H9 (cell line): Measurements from ENCODE around the gene ZBTB9. TPM values are rescaled to one million over a fixed set of nuclear protein-coding genes. Genes with fewer than 3 reads are reported as not detected.

Source experiments
- DNase-seq: peaks from one replicate; pipeline ENCODE4 v3.0.0-alpha.2; 2017
- H2AFZ ChIP-seq: one replicate; pipeline ENCODE4 v1.6.1; 2013; ENCODE audit warnings: mild to moderate bottlenecking, low read length, control low read depth, moderate library complexity
- H2AK5ac ChIP-seq: 2 replicates; pipeline ENCODE4 v1.6.1; 2013; ENCODE audit warnings: low read length, control low read depth, mixed read lengths; ENCODE audit not compliant: insufficient read length
- H2BK120ac ChIP-seq: one replicate; pipeline ENCODE4 v1.6.1; 2013; ENCODE audit warnings: low read depth, mild to moderate bottlenecking, low read length, control low read depth, inconsistent platforms; ENCODE audit not compliant: poor library complexity, severe bottlenecking
- H2BK12ac ChIP-seq: 2 replicates; pipeline ENCODE4 v1.6.1; 2013; ENCODE audit warnings: low read length, control low read depth, mixed read lengths, low read depth; ENCODE audit not compliant: insufficient read length
- H2BK15ac ChIP-seq: 2 replicates; pipeline ENCODE4 v1.6.1; 2013; ENCODE audit warnings: low read depth, low read length, control low read depth
- H2BK20ac ChIP-seq: one replicate; pipeline ENCODE4 v1.6.1; 2013; ENCODE audit warnings: low read depth, mild to moderate bottlenecking, low read length, control low read depth, inconsistent platforms; ENCODE audit not compliant: poor library complexity, severe bottlenecking
- H2BK5ac ChIP-seq: 2 replicates; pipeline ENCODE4 v1.6.1; 2013; ENCODE audit warnings: low read length, control low read depth, mixed read lengths; ENCODE audit not compliant: insufficient read length
- H3K14ac ChIP-seq: 2 replicates; pipeline ENCODE4 v1.6.1; 2013; ENCODE audit warnings: low read length, control low read depth; ENCODE audit not compliant: insufficient read depth
- H3K18ac ChIP-seq: 2 replicates; pipeline ENCODE4 v1.6.1; 2013; ENCODE audit warnings: low read depth, mild to moderate bottlenecking, mixed read lengths, low read length, control low read depth; ENCODE audit not compliant: insufficient read length
- H3K23ac ChIP-seq: 2 replicates; pipeline ENCODE4 v1.6.1; 2013; ENCODE audit warnings: low read length, control low read depth, mixed read lengths, low read depth; ENCODE audit not compliant: insufficient read length
- H3K23me2 ChIP-seq: 2 replicates; pipeline ENCODE4 v1.6.1; 2013; ENCODE audit warnings: low read depth, mild to moderate bottlenecking, mixed read lengths, low read length, control low read depth; ENCODE audit not compliant: insufficient read length, poor library complexity, severe bottlenecking
- H3K27ac ChIP-seq: 2 replicates; pipeline ENCODE4 v1.5.1; 2013; ENCODE audit warnings: low read length, control low read depth, mixed read lengths, low read depth; ENCODE audit not compliant: insufficient read length
- H3K27me3 ChIP-seq: 2 replicates; pipeline ENCODE4 v1.6.1; 2013; ENCODE audit warnings: low read length, control low read depth, inconsistent platforms; ENCODE audit not compliant: insufficient read depth
- H3K4ac ChIP-seq: 2 replicates; pipeline ENCODE4 v1.6.1; 2013; ENCODE audit warnings: low read depth, mild to moderate bottlenecking, control low read depth, inconsistent platforms, low read length, moderate library complexity
- H3K4me1 ChIP-seq: 2 replicates; pipeline ENCODE4 v1.6.1; 2013; ENCODE audit warnings: low read length, control low read depth, inconsistent platforms; ENCODE audit not compliant: insufficient read depth
- H3K4me2 ChIP-seq: 2 replicates; pipeline ENCODE4 v1.6.1; 2013; ENCODE audit warnings: low read length, control low read depth, mixed read lengths; ENCODE audit not compliant: insufficient read length, insufficient read depth
- H3K56ac ChIP-seq: 2 replicates; pipeline ENCODE4 v1.6.1; 2013; ENCODE audit warnings: low read depth, mild to moderate bottlenecking, mixed read lengths, low read length, control low read depth; ENCODE audit not compliant: insufficient read length
- H3K79me1 ChIP-seq: 2 replicates; pipeline ENCODE4 v1.6.1; 2013; ENCODE audit warnings: low read depth, mild to moderate bottlenecking, moderate library complexity, low read length, control low read depth, inconsistent platforms; ENCODE audit not compliant: insufficient read depth, poor library complexity, severe bottlenecking
- H3K79me2 ChIP-seq: 2 replicates; pipeline ENCODE4 v1.6.1; 2013; ENCODE audit warnings: low read length, control low read depth, inconsistent platforms; ENCODE audit not compliant: insufficient read depth
- H3K9ac ChIP-seq: 2 replicates; pipeline ENCODE4 v1.6.1; 2013; ENCODE audit warnings: low read length, control low read depth, mixed read lengths; ENCODE audit not compliant: insufficient read length; ENCODE audit errors: extremely low read depth
- H3K9me3 ChIP-seq: one replicate; pipeline ENCODE4 v1.6.1; 2013; ENCODE audit warnings: low read depth, low read length, inconsistent platforms; ENCODE audit not compliant: control insufficient read depth
- H3T11ph ChIP-seq: one replicate; pipeline ENCODE4 v1.6.1; 2013; ENCODE audit warnings: mild to moderate bottlenecking, low read length, control low read depth, inconsistent platforms
- H4K20me1 ChIP-seq: one replicate; pipeline ENCODE4 v1.6.1; 2013; ENCODE audit not compliant: control insufficient read depth, insufficient read length, insufficient read depth
- H4K5ac ChIP-seq: 2 replicates; pipeline ENCODE4 v1.6.1; 2013; ENCODE audit warnings: low read depth, mild to moderate bottlenecking, mixed read lengths, low read length, control low read depth; ENCODE audit not compliant: insufficient read length
- H4K8ac ChIP-seq: replicated peaks from 2 replicates; pipeline ENCODE4 v1.6.1; 2013; ENCODE audit warnings: low read length, control low read depth, mixed read lengths, low read depth; ENCODE audit not compliant: insufficient read length
- H4K91ac ChIP-seq: 2 replicates; pipeline ENCODE4 v1.6.1; 2013; ENCODE audit warnings: low read depth, mild to moderate bottlenecking, moderate library complexity, mixed read lengths, low read length, control low read depth; ENCODE audit not compliant: insufficient read length
- H3K27ac Mint-ChIP-seq, 3 experiments: 2 replicates in 2 of 3; 3 replicates in 1 of 3; pipeline ENCODE4 v1.8.0; 2020 to 2021; ENCODE audit warnings: mixed read lengths in 3 of 3, mild to moderate bottlenecking in 1 of 3, moderate library complexity in 1 of 3
- H3K27me3 Mint-ChIP-seq: 2 replicates; pipeline ENCODE4 v1.8.0; 2021; ENCODE audit warnings: low read depth, mild to moderate bottlenecking, moderate library complexity, mixed read lengths
- H3K36me3 Mint-ChIP-seq, 3 experiments: 2 replicates in 2 of 3; 3 replicates in 1 of 3; pipeline ENCODE4 v1.8.0; 2020 to 2021; ENCODE audit warnings: low read depth in 3 of 3, mixed read lengths in 3 of 3; ENCODE audit not compliant: insufficient read depth in 1 of 3
- H3K4me1 Mint-ChIP-seq, 2 experiments: 2 replicates each; pipeline ENCODE4 v1.8.0; 2020; ENCODE audit warnings: mixed read lengths in 2 of 2
- H3K4me3 Mint-ChIP-seq, 2 experiments: 2 replicates in 1 of 2; 3 replicates in 1 of 2; pipeline ENCODE4 v1.8.0; 2020 to 2021; ENCODE audit warnings: mild to moderate bottlenecking in 2 of 2, mixed read lengths in 2 of 2, moderate library complexity in 1 of 2
- H3K9me3 Mint-ChIP-seq, 2 experiments: 2 replicates in 1 of 2; 3 replicates in 1 of 2; pipeline ENCODE4 v1.8.0; 2020; ENCODE audit warnings: mild to moderate bottlenecking in 2 of 2, mixed read lengths in 2 of 2, moderate library complexity in 1 of 2
- CTCF ChIP-seq: fragments of 200-600 bp; sonication (generic); conservative IDR thresholded peaks from 3 replicates; pipeline ENCODE4 v1.8.0; 2021; ENCODE audit warnings: antibody characterized with exemption, mild to moderate bottlenecking
- WGBS: extraction: QIAGEN DNeasy Blood & Tissue Kit; methylation state at CpG from one replicate; pipeline ENCODE4 v1.1.7; 2013; ENCODE audit warnings: missing lambda C conversion rate, low lambda C conversion rate, mixed read lengths; ENCODE audit not compliant: insufficient read length; ENCODE audit errors: extremely low coverage; 5-methylcytosine and 5-hydroxymethylcytosine counted together
- total RNA-seq: library from RNA; stranded (reverse); gene quantifications from 2 replicates; pipeline ENCODE4 v1.2.1, GENCODE V29; 2021

ZBTB9 gene
- total RNA-seq, 1 experiment from 2014 or later: 53.1 TPM

DNA sequence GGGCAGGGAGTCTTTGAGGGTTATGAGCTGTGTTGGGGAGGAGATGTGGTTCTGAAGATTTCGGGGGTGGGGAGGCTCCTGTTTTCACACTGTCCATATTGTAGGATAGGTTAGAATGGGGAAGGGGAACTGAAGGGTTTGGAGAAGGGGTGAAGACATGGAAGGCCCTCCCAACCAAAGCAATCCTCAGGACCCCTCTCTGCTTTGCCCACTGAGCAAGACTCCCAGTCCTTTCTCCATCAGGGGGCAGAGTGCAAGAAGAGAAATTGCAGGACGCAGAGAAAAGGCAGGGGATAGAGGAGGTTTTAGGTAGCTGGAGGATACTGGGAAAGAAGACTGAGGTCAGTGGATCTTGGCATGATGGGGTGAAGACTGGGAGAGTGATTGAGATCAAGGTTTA is 30.6 kb upstream of the ZBTB9 start:
- Histone ChIP-seq H3K4me1 (peaks cover 7% of the 10 kb centered on the region), H3K56ac (no peak overlapping the region), H3K79me2 (peaks cover 3% of the 10 kb centered on the region; the same call in 1 of the 2 replicates), H3K9me3 (no peaks in the 10 kb centered on the region), H4K5ac (no peak overlapping the region), H3K4ac (no peak overlapping the region), H4K20me1 (no peaks in the 10 kb centered on the region), H3K23ac (no peak overlapping the region), H3K9ac (no peak overlapping the region), H2BK12ac (no peak overlapping the region), H2BK15ac (no peak overlapping the region), H3K23me2 (peaks cover 13% of the 10 kb centered on the region), H2BK5ac (no peak overlapping the region), H3K18ac (no peak overlapping the region), H2AFZ (no peak overlapping the region), H2BK120ac (no peak overlapping the region), H3K27ac (no peak overlapping the region), H2AK5ac (no peak overlapping the region), H3K4me2 (no peak overlapping the region), H3T11ph (no peak overlapping the region), H4K8ac (no peak overlapping the region), H2BK20ac (no peak overlapping the region), H3K14ac (no peak overlapping the region), H4K91ac (no peak overlapping the region), H3K27me3 (no peaks in the 10 kb centered on the region), H3K79me1 (peaks cover 3% of the 10 kb centered on the region)
- Mint-ChIP-seq H3K4me3 (peak overlapping the region; percentile 81 to 87; a peak in 2 of 5 replicates), H3K27ac (peak overlapping the region in 2 of 3 experiments; percentile 68 to 93; a peak in 4 of 7 replicates), H3K27me3 (no peaks in the 10 kb centered on the region), H3K4me1 (peaks cover 72 to 73% of the 10 kb centered on the region in 2 experiments), H3K9me3 (no peaks in the 10 kb centered on the region; a peak in 1 of 5 replicates), H3K36me3 (peaks cover 24 to 27% (median 26%) of the 10 kb centered on the region in 3 experiments)
- no CpG with 5 or more reads among the region's 2 CpGs for WGBS
- no peak for DNase-seq
- TF ChIP-seq CTCF: no peak
